Measurements from ENCODE around the gene TMEM51.
"Not testable (repeated sequence)": the region's sequence is repeated elsewhere in the genome, so short reads cannot be mapped to it uniquely, and the experiment has no call there.

Gene TMEM51

DNA sequence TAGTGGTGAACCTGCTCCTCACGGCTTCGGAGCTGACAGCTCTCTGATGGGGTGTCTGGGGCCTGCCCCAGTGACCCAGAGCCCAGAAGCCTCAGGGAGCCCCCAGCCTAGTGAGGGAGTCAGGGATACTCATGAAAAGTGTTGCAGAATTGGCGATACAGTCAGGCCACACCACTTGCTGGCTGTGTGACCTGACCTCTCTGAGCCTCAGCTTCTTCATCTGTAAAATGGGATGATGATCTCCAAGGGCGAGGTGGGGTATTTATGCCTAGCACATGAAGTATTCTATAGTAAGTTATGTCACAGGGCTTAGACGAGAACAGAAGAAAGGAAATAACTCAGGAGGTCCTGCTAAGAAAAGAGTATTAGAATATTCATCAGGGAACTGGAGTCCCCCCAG lies 1.6 kb downstream of the TMEM51 start:
- no peak for DNase-seq

DNA sequence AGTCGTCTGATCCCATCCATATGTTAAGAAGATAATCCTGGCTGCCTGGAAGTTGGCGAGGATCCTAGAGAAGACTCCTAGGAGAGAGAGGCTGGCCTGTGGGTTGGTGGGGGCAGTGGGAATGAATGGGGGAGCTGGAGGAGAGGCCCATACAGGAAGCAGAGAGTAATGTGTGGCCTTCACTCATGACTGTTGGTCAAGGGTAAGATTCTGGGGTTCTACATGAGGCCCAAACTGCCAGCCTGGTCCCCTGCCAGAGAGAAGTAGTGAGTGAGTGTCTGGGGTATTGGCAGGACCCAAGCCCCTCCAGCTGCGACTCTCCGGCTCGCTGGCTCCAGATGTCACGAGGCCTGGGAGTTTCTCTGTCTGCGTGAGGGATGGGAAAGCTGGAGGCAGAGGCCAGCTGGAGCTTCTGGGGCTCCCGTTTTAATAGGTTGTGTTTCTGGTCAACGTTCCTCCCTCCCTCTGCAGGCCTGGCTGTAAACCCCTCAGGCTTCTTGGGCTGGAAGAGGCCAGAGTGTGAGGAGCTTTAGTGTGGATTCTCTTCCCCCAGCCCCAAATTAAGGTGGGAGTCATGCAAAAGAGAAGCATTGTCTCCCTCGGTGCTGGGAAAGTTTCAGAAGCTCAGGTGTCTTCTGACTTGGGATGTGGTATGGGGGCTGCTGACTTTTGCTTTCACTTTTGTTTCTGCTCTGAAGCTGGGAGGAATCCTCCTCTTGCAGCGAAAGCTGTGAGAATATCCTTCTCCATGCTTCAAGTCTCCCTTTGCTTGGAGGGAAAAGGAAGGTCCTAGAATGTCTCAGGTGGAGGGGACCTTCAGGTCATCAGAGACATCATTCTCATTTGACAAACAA lies 2.6 kb downstream of the TMEM51 start:
- DNase-seq: no peak

- no peak for DNase-seq
Measured at GRCh38 chr1:15156807-15157380, 3.3 kb downstream of the TMEM51 start.

- DNase-seq: no peak
Measured at GRCh38 chr1:15157524-15158399, 4.2 kb downstream of the TMEM51 start.

- peak; percentile 87 for DNase-seq
Measured at GRCh38 chr1:15158506-15159165, 5.1 kb downstream of the TMEM51 start.

DNA sequence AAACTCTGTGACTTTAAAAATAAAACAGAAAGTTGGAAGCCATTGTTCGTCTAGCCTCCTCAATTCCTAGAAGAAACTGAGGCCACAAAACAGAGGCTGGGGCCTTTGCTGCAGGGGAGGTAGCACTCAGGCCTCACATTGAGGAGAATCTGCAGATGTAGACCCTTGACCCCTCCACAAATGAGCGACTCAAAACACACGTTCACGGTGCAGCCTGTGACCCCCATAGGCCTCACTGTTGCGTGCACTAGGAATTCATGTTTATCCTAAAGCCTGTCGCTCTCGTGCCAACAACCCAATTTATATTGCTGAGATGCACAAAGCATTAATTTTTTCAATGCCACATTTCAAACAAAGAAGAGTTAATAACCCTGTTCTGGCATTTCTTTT lies 5.6 kb downstream of the TMEM51 start:
- DNase-seq: no peak

GRCh38 chr1:15160626-15161025 lies 7.1 kb downstream of the TMEM51 start:
- no peak for DNase-seq

DNA sequence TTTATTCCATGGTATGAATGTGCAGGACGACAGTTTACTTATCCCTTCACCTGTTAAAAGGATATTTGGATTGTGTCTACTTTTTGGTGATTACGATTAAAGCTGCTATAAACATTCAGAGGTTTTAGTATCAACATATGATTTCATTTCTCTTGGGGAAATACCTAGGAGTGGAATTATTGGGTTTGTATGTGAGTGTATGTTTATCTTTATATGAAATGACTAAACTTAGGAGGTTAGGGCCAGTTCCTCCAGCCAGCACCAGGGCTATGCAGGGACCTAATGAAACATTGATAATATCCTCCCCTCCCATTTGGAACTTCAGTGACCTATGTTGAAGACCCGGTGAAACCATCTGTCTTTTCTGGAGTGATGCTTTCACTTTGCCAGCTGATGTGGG lies 13.8 kb downstream of the TMEM51 start:
- DNase-seq: no peak

- DNase-seq: peak; percentile 94
Measured at GRCh38 chr1:15168479-15168878, 14.9 kb downstream of the TMEM51 start.

GRCh38 chr1:15170071-15170470 lies 16.5 kb downstream of the TMEM51 start:
- no peak for DNase-seq

DNA sequence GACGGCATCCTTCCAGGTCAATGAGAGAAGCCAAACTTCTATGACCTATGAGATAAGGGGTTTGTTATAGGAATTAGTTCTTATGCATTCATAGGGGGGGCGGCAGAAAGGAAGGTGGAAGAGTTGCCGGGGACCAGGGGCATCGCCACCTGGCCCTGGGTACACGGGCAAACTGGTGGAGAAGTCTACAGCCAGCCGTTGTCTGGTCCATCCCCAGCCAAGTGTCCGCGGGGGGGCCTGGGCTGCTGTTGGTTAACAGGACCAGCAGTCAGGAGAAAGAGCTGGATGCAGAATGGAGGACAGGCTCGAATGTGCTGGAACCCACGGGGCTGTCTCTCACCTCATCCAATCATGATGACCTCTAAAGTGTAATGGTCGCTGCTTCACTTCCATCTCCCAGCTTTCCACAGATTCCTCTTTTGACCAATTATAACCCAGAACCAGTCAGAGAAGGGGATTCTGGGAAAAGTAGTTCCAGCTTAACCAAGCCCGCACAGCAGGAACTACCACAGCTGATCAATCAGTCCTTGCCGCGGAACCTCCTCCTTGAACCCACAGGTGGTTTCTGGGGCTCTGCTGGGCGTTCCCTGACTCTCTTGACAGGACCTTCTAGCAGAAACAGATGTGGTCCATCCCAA lies 17.8 kb downstream of the TMEM51 start:
- DNase-seq: no peak

- DNase-seq: no peak
Measured at GRCh38 chr1:15172405-15173259, 19.1 kb downstream of the TMEM51 start.

DNA sequence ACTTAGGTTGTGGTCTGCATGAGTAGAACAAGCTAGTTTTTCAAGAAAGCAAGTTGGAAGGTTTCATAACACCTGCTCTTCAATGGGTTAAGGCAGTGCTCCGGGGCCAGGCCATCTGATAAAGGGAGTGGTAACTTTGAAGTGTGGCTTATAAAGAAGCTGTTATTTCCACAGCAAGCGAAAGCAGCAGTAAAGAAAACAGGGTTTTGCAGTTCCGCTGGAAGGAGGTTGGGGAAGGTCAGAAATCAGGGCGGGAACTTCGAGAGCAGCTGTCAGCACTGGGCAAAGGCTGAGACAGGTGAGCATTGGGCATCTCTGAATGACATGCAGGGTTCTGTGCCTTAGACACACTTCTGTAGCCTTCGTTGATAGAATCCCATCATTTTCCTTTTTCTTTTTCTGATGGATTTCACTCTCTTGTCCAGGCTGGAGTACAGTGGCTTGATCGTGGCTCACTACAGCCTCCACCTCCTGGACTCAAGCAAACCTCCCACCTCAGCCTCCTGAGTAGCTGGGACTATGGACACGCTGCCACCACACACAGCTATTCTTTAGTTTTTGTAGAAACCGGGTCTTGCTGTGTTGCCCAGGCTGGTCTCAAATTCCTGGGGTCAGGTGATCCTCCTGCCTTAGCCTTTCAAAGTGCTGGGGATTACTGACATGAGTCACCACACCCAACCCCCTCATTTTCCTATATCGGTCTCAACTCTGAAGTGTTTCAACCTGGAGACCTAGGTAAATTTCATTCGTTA lies 20.5 kb downstream of the TMEM51 start:
- DNase-seq: no peak

DNA sequence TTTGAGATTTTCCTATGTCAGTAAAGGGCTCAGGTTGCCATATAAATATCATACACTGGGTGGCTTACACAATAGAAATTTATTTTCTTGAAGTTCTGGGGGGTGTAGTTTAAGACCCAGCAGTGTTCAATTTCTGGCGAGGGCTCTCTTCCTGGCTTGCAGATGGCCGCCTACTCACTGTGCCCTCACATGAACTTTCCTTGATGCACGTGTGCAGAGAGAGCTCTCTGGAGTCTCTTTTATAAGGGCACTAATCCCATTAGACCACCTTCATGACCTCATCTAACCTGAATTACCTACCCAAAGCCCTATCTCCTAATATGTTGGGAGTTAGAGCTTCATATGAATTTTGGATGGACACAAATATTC lies 21.1 kb downstream of the TMEM51 start:
- no peak for DNase-seq

GRCh38 chr1:15175324-15176094 lies 22.0 kb downstream of the TMEM51 start:
- DNase-seq: not testable (repeated sequence)

DNA sequence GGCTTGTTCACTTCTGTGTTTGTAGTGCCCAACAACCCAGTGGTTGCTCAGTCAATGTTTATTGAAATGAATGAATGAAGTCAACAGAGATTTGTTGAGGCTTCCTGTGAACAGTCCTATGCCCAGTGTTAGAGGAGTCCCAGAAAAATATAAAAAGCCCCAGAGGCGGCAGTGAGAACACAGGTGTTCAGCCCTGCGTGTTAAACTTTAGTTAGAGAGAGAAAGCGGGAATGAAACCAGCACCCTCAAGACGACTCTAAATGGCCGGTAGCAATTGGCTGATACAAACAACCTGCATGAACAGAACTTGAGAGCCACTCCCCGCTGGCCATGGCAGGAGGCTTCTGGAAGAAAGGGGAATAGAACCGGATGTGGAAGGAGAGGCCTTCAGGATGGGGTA lies 22.6 kb downstream of the TMEM51 start:
- no peak for DNase-seq

- DNase-seq: no peak
Measured at GRCh38 chr1:15176898-15177665, 23.5 kb downstream of the TMEM51 start.

GRCh38 chr1:15177710-15178166 lies 24.2 kb downstream of the TMEM51 start:
- no peak for DNase-seq

Measured in EL (cell line).